Heart right ventricle (tissue), 16 donors: Measurements from ENCODE around the gene SNRNP25. TPM values are rescaled to one million over a fixed set of nuclear protein-coding genes. Genes with fewer than 3 reads are reported as not detected.
A peak's percentile ranks its signal among the peaks of the same experiment; 100 is the strongest.

Experiments used
- ATAC-seq, 8 donors: fragments of 200-7000 bp; cut with Tn5 transposase; one replicate each; pipeline ENCODE4 v1.9.1; 2020; ENCODE audit warnings: mild to moderate bottlenecking in 8 of 8, moderate library complexity in 8 of 8, moderate number of reproducible peaks in 1 of 8
- DNase-seq, 2 donors: peaks; one replicate each; pipeline ENCODE4 v3.0.0-alpha.2; 2020
- H3K27ac ChIP-seq, 10 donors: fragments of 200-600 bp; sonication (generic) in 2 of 10; one replicate each; pipeline versions ENCODE4 v1.5.0 to v1.8.0; 2020 to 2022; ENCODE audit warnings: mild to moderate bottlenecking in 3 of 10
- H3K27me3 ChIP-seq, 7 donors: fragments of 200-600 bp; one replicate each; pipeline ENCODE4 v1.8.0; 2021 to 2022; ENCODE audit warnings: mild to moderate bottlenecking in 2 of 7
- H3K36me3 ChIP-seq, 9 donors: fragments of 200-600 bp; sonication (generic) in 1 of 9; one replicate each; pipeline versions ENCODE4 v1.5.0 to v1.8.0; 2020 to 2022; ENCODE audit warnings: mild to moderate bottlenecking in 2 of 9
- H3K4me1 ChIP-seq, 9 donors: fragments of 200-600 bp; sonication (generic) in 1 of 9; one replicate each; pipeline versions ENCODE4 v1.5.0 to v1.8.0; 2020 to 2022; ENCODE audit warnings: mild to moderate bottlenecking in 4 of 9
- H3K4me3 ChIP-seq, 10 donors: fragments of 200-600 bp; sonication (generic) in 2 of 10; one replicate each; pipeline versions ENCODE4 v1.5.0 to v1.8.0; 2020 to 2022; ENCODE audit warnings: mild to moderate bottlenecking in 7 of 10, moderate library complexity in 2 of 10
- H3K9me3 ChIP-seq, 11 donors: fragments of 200-600 bp in 10 of 11; sonication (generic) in 2 of 11; one replicate each; pipeline versions ENCODE4 v1.5.0 to v1.8.0; 2013 to 2022; ENCODE audit warnings: mild to moderate bottlenecking in 2 of 11, control low read depth in 1 of 11, moderate library complexity in 1 of 11
- WGBS, 2 donors: extraction: QIAGEN DNeasy Blood & Tissue Kit; methylation state at CpG; one replicate each; pipeline ENCODE4 v1.1.7; 2013; ENCODE audit warnings: inconsistent platforms in 1 of 2; 5-methylcytosine and 5-hydroxymethylcytosine counted together
- intact Hi-C, 10 donors: fragments of 100-400 bp; cut with DNase I; formaldehyde crosslinking; loops; one replicate each; pipeline versions ENCODE4 v1.11.1 to v1.14.2; 2022
- polyA plus RNA-seq, 2 donors: library from polyadenylated mRNA; stranded (reverse); fragments of 200-250 nt; gene quantifications; one replicate each; pipeline ENCODE4 v1.2.3, GENCODE V29; 2013
- total RNA-seq, 10 donors: library from RNA; stranded (reverse); fragmentation: NEBNext Ultra II Directional in 3 of 10; extraction: Animal tissue kit (Norgen Biotek cat#: 25700) in 3 of 10; gene quantifications; one replicate each; pipeline versions ENCODE4 v1.2.1 to v1.2.4, GENCODE V29; 2021 to 2023
- TF ChIP-seq, protein P1 (sequence below), 9 donors: fragments of 200-600 bp; sonication (generic) in 2 of 9; IDR thresholded peaks; one replicate each; pipeline versions ENCODE4 v1.5.0 to v1.8.0; 2021 to 2022; ENCODE audit warnings: antibody characterized with exemption in 9 of 9, mild to moderate bottlenecking in 5 of 9, moderate library complexity in 1 of 9
- donor health status: Arrhythmogenic right ventricular cardiomyopathy.
- donor health status: ischemic (EF 13 %, LVEDD 7.1; RV severe dilation, severe dysfunction).
- donor health status: healthy with polysubstance abuse.
- donor health status: DM: no; HTN: yes; CAD: no.
- donor health status: DM: no; HTN: no; CAD: no.
- donor health status: ischemic (EF 25% LVEDD 6.9; RV normal size, moderate dysfunction).
- donor health status: ischemic (EF 25% LVEDD 5.7; RV mildly dilated, moderate dysfunction).
- donor health status: healthy.
- donor health status: DM: yes; HTN: yes; CAD: no.
- donor health status: Ischemic cardiomyopathy.
- donor health status: ischemic (EF 35%, LVEDD 5.7; RV mildly dilated, moderate dysfunction).
- donor health status: nonischemic (EF 11% LVEDD 7.7; RV severe dilation, severe dysfunction).
- donor health status: DM: yes; HTN: yes; CAD: no.
- donor health status: PGD.
- donor health status: ischemic (EF 29% LVEDD 5.4; RV normal size, mild dysfunction).
- donor health status: nonischemic (EF 23%, LVEDD 6.1; RV moderate dilation, normal function).

The SNRNP25 gene
- total and polyA plus RNA-seq, 12 donors: 45.6 to 109 (median 64.5) TPM

DNA sequence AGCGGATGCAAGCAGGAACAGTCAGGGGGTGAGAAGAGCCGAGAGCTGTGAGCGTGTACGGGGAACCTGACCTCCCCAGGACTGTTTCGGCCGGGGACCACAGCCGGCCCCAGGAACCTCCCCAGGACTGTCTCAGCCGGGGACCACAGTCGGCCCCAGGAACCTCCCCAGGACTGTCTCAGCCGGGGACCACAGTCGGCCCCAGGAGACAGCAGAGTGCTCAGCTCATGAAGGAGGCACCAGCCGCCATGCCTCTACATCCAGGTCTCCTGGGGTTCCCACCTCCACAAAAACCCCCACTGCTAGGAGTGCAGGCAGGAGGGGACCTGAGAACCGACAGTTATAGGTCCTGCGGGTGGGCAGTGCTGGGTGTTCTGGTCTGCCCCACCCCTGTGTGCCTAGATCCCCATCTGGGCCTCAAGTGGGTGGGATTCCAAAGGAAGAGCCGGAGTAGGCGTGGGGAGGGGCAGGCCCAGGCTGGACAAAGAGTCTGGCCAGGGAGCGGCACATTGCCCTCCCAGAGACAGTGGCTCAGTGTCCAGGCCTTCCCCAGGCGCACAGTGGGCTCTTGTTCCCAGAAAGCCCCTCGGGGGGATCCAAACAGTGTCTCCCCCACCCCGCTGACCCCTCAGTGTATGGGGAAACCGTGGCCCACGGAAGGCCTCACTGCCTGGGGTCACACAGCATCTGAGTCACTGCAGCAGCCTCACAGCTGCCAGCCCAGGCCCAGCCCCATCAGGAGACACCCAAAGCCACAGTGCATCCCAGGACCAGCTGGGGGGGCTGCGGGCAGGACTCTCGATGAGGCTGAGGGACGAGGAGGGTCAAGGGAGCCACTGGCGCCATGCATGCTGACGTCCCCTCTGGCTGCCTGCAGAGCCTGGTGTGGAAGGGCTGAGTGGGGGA is 14.5 kb downstream of the SNRNP25 start:
- peaks cover 0 to 24% (median 15%) of the 10 kb centered on the region in 9 donors for H3K36me3 ChIP-seq
- WGBS, 2 donors: 70 to 76% methylated on average over 27 of the region's 27 CpGs
- peak in 1 of 8 donors; percentile 9 for ATAC-seq
- TF ChIP-seq, protein P1, sequence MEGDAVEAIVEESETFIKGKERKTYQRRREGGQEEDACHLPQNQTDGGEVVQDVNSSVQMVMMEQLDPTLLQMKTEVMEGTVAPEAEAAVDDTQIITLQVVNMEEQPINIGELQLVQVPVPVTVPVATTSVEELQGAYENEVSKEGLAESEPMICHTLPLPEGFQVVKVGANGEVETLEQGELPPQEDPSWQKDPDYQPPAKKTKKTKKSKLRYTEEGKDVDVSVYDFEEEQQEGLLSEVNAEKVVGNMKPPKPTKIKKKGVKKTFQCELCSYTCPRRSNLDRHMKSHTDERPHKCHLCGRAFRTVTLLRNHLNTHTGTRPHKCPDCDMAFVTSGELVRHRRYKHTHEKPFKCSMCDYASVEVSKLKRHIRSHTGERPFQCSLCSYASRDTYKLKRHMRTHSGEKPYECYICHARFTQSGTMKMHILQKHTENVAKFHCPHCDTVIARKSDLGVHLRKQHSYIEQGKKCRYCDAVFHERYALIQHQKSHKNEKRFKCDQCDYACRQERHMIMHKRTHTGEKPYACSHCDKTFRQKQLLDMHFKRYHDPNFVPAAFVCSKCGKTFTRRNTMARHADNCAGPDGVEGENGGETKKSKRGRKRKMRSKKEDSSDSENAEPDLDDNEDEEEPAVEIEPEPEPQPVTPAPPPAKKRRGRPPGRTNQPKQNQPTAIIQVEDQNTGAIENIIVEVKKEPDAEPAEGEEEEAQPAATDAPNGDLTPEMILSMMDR (IDR thresholded peaks at IDR 0.05): no peak
- peaks cover 0 to 28% (median 0%) of the 10 kb centered on the region in 7 donors for H3K27me3 ChIP-seq
- intact Hi-C loops: loop anchor here in 2 of 10 donors (2.0 kb wide), 1 partner anchor 29 kb away; no protein-coding TSS in a partner anchor
- peaks cover 37 to 74% (median 66%) of the 10 kb centered on the region in 9 donors for H3K4me1 ChIP-seq
- DNase-seq: peak in 1 of 2 donors; percentile 27
- H3K9me3 ChIP-seq: no peaks in the 10 kb centered on the region
- H3K4me3 ChIP-seq: no peak overlapping the region
- H3K27ac ChIP-seq: peak overlapping the region in 6 of 10 donors; percentile 20 to 50 (median 36)

DNA sequence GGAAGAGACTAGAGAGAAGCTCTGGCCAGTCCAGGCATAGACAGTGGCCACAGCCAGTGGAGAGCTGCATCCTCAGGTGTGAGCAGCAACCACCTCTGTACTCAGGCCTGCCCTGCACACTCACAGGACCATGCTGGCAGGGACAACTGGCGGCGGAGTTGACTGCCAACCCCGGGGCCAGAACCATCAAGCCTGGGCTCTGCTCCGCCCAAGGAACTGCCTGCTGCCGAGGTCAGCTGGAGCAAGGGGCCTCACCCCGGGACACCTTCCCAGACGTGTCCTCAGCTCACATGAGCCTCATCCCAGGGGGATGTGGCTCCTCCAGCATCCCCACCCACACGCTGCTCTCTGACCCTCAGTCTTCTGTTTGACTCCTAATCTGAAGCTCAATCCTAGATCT is 15.6 kb downstream of the SNRNP25 start:
- peaks cover 0 to 39% (median 0%) of the 10 kb centered on the region in 7 donors for H3K27me3 ChIP-seq
- H3K4me3 ChIP-seq: no peak overlapping the region
- ATAC-seq: no peak
- DNase-seq: no peak
- intact Hi-C loops: loop anchor here in 1 of 10 donors (2.0 kb wide), 1 partner anchor 28 kb away; no protein-coding TSS in a partner anchor
- TF ChIP-seq, protein P1 (IDR thresholded peaks at IDR 0.05): no peak
- 60 to 73% methylated on average over 8 of the region's 8 CpGs for WGBS, 2 donors
- H3K4me1 ChIP-seq: peaks cover 43 to 84% (median 76%) of the 10 kb centered on the region in 9 donors
- H3K9me3 ChIP-seq: no peaks in the 10 kb centered on the region
- peak overlapping the region in 3 of 10 donors; percentile 3 to 20 (median 3) for H3K27ac ChIP-seq
- peaks cover 0 to 13% (median 6%) of the 10 kb centered on the region in 9 donors for H3K36me3 ChIP-seq

DNA sequence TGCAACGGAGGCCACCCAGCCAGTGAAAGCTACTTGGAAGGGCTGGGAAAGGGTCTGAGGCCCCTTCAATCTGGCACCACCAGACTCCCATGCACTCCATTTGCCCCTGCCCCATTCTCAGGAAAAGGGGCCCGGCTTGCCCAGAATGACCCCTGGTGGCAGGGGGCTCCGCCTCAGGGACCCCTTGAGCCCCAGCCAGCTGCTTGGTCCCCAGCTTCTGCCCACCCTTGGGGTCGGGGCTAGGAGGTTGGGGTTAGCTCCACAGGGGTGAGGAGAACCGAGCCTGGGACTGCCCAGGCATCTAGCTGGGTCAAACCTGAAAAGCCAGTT is 17.5 kb downstream of the SNRNP25 start:
- peaks cover 0 to 4% (median 0%) of the 10 kb centered on the region in 9 donors for H3K36me3 ChIP-seq
- no peak for DNase-seq
- peaks cover 51 to 92% (median 90%) of the 10 kb centered on the region in 9 donors for H3K4me1 ChIP-seq
- WGBS, 2 donors: 55% methylated on average over 5 of the region's 5 CpGs
- H3K4me3 ChIP-seq: peak overlapping the region; percentile 64 to 89 (median 72)
- H3K9me3 ChIP-seq: no peaks in the 10 kb centered on the region
- ATAC-seq: no peak
- H3K27me3 ChIP-seq: peaks cover 0 to 39% (median 0%) of the 10 kb centered on the region in 7 donors
- H3K27ac ChIP-seq: peak overlapping the region; percentile 86 to 99 (median 95)
- intact Hi-C loops: no loop called here
- TF ChIP-seq, protein P1 (IDR thresholded peaks at IDR 0.05): no peak

GRCh38 chr16:71540-72401 is 18.1 kb downstream of the SNRNP25 start:
- Histone ChIP-seq H3K27ac (peak overlapping the region; percentile 86 to 99 (median 95)), H3K4me1 (peaks cover 51 to 92% (median 90%) of the 10 kb centered on the region in 9 donors), H3K27me3 (peaks cover 0 to 39% (median 0%) of the 10 kb centered on the region in 7 donors), H3K9me3 (no peaks in the 10 kb centered on the region), H3K36me3 (peaks cover 0 to 4% (median 0%) of the 10 kb centered on the region in 9 donors), H3K4me3 (peak overlapping the region; percentile 64 to 89 (median 72))
- DNase-seq (peak; percentile 62 to 81), ATAC-seq (peak in 7 of 8 donors; percentile 4 to 36 (median 30))
- TF ChIP-seq, protein P1 (IDR thresholded peaks at IDR 0.05): peak in 1 of 9 donors; percentile 18
- intact Hi-C loops: no loop called here
- WGBS, 2 donors: 3 to 4% methylated on average over 54 to 57 of the region's 57 CpGs
